Endothelial cell of umbilical vein (primary cell): ENCODE results near the gene VCL. TPM values are rescaled to one million over a fixed set of nuclear protein-coding genes. Genes with fewer than 3 reads are reported as not detected.

Experiments
- BruUV-seq: library from RNA; stranded (reverse); fragments of 400-500 nt; replicated peaks from 2 replicates; lab custom pipeline; 2021; lab: Mats Ljungman, UMichigan
- CTCF ChIA-PET: fragments of 300-600, 350-600 bp; sonication (Branson Sonifier 250); formaldehyde crosslinking; loops from one replicate; lab custom pipeline; 2021; ENCODE audit warnings: antibody characterized with exemption, inconsistent platforms; lab: Charles Lee
- POLR2A ChIA-PET: fragments of 300-600, 350-600 bp; sonication (Branson Sonifier 250); formaldehyde crosslinking; loops from one replicate; lab custom pipeline; 2021; ENCODE audit warnings: antibody characterized with exemption, inconsistent platforms; lab: Charles Lee
- DNase-seq: peaks from one replicate; pipeline ENCODE4 v3.0.0-alpha.2; 2011; ENCODE audit warnings: low read depth, low spot score
- FAIRE-seq: peaks from 2 replicates; lab custom pipeline; 2011; peaks lifted over from hg19 to GRCh38; lab: Jason Lieb, UNC
- H2AFZ ChIP-seq: 2 replicates; pipeline ENCODE4 v1.6.0; 2012; ENCODE audit warnings: low read depth, low read length, control low read depth, inconsistent platforms
- H3K27ac ChIP-seq: 2 replicates; pipeline ENCODE4 v1.5.1; 2011; ENCODE audit warnings: low read depth, mild to moderate bottlenecking, control low read depth, low read length, moderate library complexity; ENCODE audit not compliant: insufficient read depth
- H3K27me3 ChIP-seq, 2 experiments: 2 replicates each; pipeline versions ENCODE4 v1.6.0 to v1.6.1; 2011; ENCODE audit warnings: low read length in 2 of 2, mixed read lengths in 1 of 2; ENCODE audit not compliant: control insufficient read depth in 2 of 2, insufficient read depth in 2 of 2
- H3K36me3 ChIP-seq, 2 experiments: 2 replicates in 1 of 2; 3 replicates in 1 of 2; pipeline ENCODE4 v1.5.1; 2011; ENCODE audit warnings: low read length in 2 of 2, mild to moderate bottlenecking in 1 of 2, moderate library complexity in 1 of 2; ENCODE audit not compliant: control insufficient read depth in 2 of 2, insufficient read depth in 2 of 2; ENCODE audit errors: extremely low read depth in 1 of 2
- H3K4me1 ChIP-seq: 3 replicates; pipeline ENCODE4 v1.5.1; 2011; ENCODE audit warnings: mild to moderate bottlenecking, low read length; ENCODE audit not compliant: control insufficient read depth, insufficient read depth; ENCODE audit errors: extremely low read depth
- H3K4me2 ChIP-seq: 2 replicates; pipeline ENCODE4 v1.6.1; 2011; ENCODE audit warnings: low read length, control low read depth, mixed read lengths; ENCODE audit not compliant: insufficient read depth
- H3K4me3 ChIP-seq, 3 experiments: fragments of 200-600 bp in 1 of 3; sonication (generic), shearing (Covaris generic) in 1 of 3; replicated peaks in 1 of 3; 2 replicates each; pipeline ENCODE4 v1.5.1; 2011 to 2016; ENCODE audit warnings: control low read depth in 3 of 3, low read length in 3 of 3, mild to moderate bottlenecking in 2 of 3, inconsistent platforms in 1 of 3, low read depth in 1 of 3, moderate library complexity in 1 of 3; ENCODE audit not compliant: insufficient read depth in 1 of 3
- H3K79me2 ChIP-seq: 2 replicates; pipeline ENCODE4 v1.6.0; 2012; ENCODE audit warnings: low read length, inconsistent platforms; ENCODE audit not compliant: control insufficient read depth, insufficient read depth
- H3K9ac ChIP-seq: replicated peaks from 2 replicates; pipeline ENCODE3; 2011; ENCODE audit warnings: low read length, control low read depth; ENCODE audit not compliant: insufficient read depth; ENCODE audit errors: extremely low read depth
- H3K9me1 ChIP-seq: replicated peaks from 3 replicates; pipeline ENCODE4 v1.6.0; 2011; ENCODE audit warnings: mild to moderate bottlenecking, low read length; ENCODE audit not compliant: control insufficient read depth, insufficient read depth; ENCODE audit errors: extremely low read depth
- H3K9me3 ChIP-seq: replicated peaks from 2 replicates; pipeline ENCODE4 v1.5.1; 2012; ENCODE audit warnings: low read length, inconsistent platforms; ENCODE audit not compliant: control insufficient read depth, insufficient read depth
- H4K20me1 ChIP-seq: replicated peaks from 2 replicates; pipeline ENCODE3; 2011; ENCODE audit warnings: mild to moderate bottlenecking, low read length; ENCODE audit not compliant: control insufficient read depth, insufficient read depth; ENCODE audit errors: extremely low read depth
- GATA2 ChIP-seq: IDR thresholded peaks from 2 replicates; pipeline ENCODE4 v1.7.0; 2011; ENCODE audit warnings: low read depth, mild to moderate bottlenecking, moderate library complexity, mixed read lengths, low read length; ENCODE audit not compliant: insufficient read length, insufficient read depth
- POLR2AphosphoS5 ChIP-seq: IDR thresholded peaks from 2 replicates; pipeline ENCODE4 v1.6.1; 2012; ENCODE audit warnings: low read depth, mild to moderate bottlenecking, control low read depth, low read length, moderate library complexity; ENCODE audit not compliant: insufficient read depth
- dilution Hi-C: fragments of 300-500 bp; cut with MboI; formaldehyde crosslinking; loops from one replicate; pipeline ENCODE4 v1.15.0; 2019; ENCODE audit warnings: low sequenced_read_pairs; ENCODE audit not compliant: extremely low pct_ligation_motif_present
- intact Hi-C: fragments of 100-400 bp; cut with micrococcal nuclease; formaldehyde crosslinking; loops from one replicate; pipeline ENCODE4 v1.10.0; 2022
- polyA plus RNA-seq, 4 experiments: library from polyadenylated mRNA; depleted of rRNA in 3 of 4; stranded (reverse) in 3 of 4; unstranded in 1 of 4; fragments of >200 nt; gene quantifications; 2 replicates each; pipeline versions ENCODE4 v1.2.1 to v1.2.3, GENCODE V29; 2011 to 2012; ENCODE audit warnings: missing spikeins in 1 of 4
- total RNA-seq: library from RNA; stranded (reverse); gene quantifications from 2 replicates; pipeline ENCODE4 v1.2.3, GENCODE V29; 2021

The VCL gene
- total and polyA plus RNA-seq, 2 donors (not counting 3 experiments of a cell fraction or from before 2014, with no cell fraction given): 95.4 to 231 TPM

- peak within 1 kb of the TSS; percentile 81 for H3K4me2 ChIP-seq
- peaks cover 22% of the 10 kb centered on the region for H3K4me1 ChIP-seq
- dilution Hi-C loops: no loop called here
- H3K9me3 ChIP-seq: no peaks in the 10 kb centered on the region
- FAIRE-seq (no peak), DNase-seq (peak; percentile 82)
- H3K36me3 ChIP-seq: peaks cover 0 to 4% of the 10 kb centered on the region in 2 experiments
- H4K20me1 ChIP-seq: peaks cover 5% of the 10 kb centered on the region
- ChIA-PET POLR2A (interaction anchor here (0.6 to 1.8 kb wide), 6 partner anchors 11 to 85 kb away, joined by 3 to 8 read pairs (median 3); no protein-coding TSS in a partner anchor), CTCF (interaction anchor here (1.0 to 2.6 kb wide), 8 partner anchors 15 to 84 kb away, joined by 3 to 31 read pairs (median 6); no protein-coding TSS in a partner anchor)
- BruUV-seq: TSS peak; percentile 56
- H3K79me2 ChIP-seq: peaks cover 56% of the 10 kb centered on the region
- H3K27me3 ChIP-seq: no peaks in the 10 kb centered on the region
- H3K27ac ChIP-seq: peak within 1 kb of the TSS; percentile 93
- H2AFZ ChIP-seq: peak within 1 kb of the TSS; percentile 93
- H3K9me1 ChIP-seq: no peaks in the 10 kb centered on the region
- H3K4me3 ChIP-seq: peak within 1 kb of the TSS; percentile 82 to 96 (median 87)
- intact Hi-C loops: loop anchor here (2.0 to 10.0 kb wide), 4 partner anchors 62 to 1082 kb away; partner anchors contain the start of gene SAMD8
- peak within 1 kb of the TSS; percentile 97 for H3K9ac ChIP-seq
- TF ChIP-seq GATA2 (no peak), POLR2AphosphoS5 (peak; percentile 31)
Observed at GRCh38 chr10:74150204-74150989, 152.5 kb downstream of the VCL start, which contains the start of gene AP3M1. AP3M1 (minus strand) TSS chr10:74150828; CDS start chr10:74138379, 12,449 bp downstream.
